Neuronal stem cell (in vitro differentiated cells): ENCODE measurements around the gene PHC2.

Experiments used
- DNase-seq: peaks from one replicate; pipeline ENCODE4 v3.0.0-alpha.2; 2013; ENCODE audit warnings: low spot score
- H2AFZ ChIP-seq: one replicate; pipeline ENCODE4 v1.6.1; 2013; ENCODE audit warnings: mild to moderate bottlenecking, low read length, inconsistent platforms
- H2AK5ac ChIP-seq: 2 replicates; pipeline ENCODE4 v1.6.1; 2013; ENCODE audit warnings: low read depth, mild to moderate bottlenecking, inconsistent platforms, low read length, moderate library complexity, mixed read lengths
- H2BK120ac ChIP-seq: 2 replicates; pipeline ENCODE4 v1.6.1; 2013; ENCODE audit warnings: low read depth, mild to moderate bottlenecking, inconsistent platforms, low read length, moderate library complexity, mixed read lengths
- H2BK12ac ChIP-seq: one replicate; pipeline ENCODE4 v1.6.1; 2013; ENCODE audit warnings: low read length, inconsistent platforms
- H2BK15ac ChIP-seq: 2 replicates; pipeline ENCODE4 v1.6.1; 2013; ENCODE audit warnings: mild to moderate bottlenecking, low read length, inconsistent platforms, mixed read lengths
- H2BK5ac ChIP-seq: one replicate; pipeline ENCODE4 v1.6.1; 2013; ENCODE audit warnings: inconsistent platforms, mild to moderate bottlenecking, low read length, moderate library complexity
- H3K14ac ChIP-seq: one replicate; pipeline ENCODE4 v1.6.1; 2013; ENCODE audit warnings: low read length, inconsistent platforms
- H3K18ac ChIP-seq: 2 replicates; pipeline ENCODE4 v1.6.1; 2013; ENCODE audit warnings: low read length, inconsistent platforms
- H3K23ac ChIP-seq: 2 replicates; pipeline ENCODE4 v1.6.1; 2013; ENCODE audit warnings: low read depth, mild to moderate bottlenecking, mixed read lengths, low read length, inconsistent platforms; ENCODE audit not compliant: poor library complexity
- H3K27ac ChIP-seq: replicated peaks from 3 replicates; pipeline ENCODE4 v1.5.1; 2013; ENCODE audit warnings: low read length, inconsistent platforms
- H3K27me3 ChIP-seq, 3 experiments: 2 replicates each; pipeline ENCODE4 v1.6.1; 2013; ENCODE audit warnings: low read length in 3 of 3, mild to moderate bottlenecking in 2 of 3, inconsistent platforms in 1 of 3, low read depth in 1 of 3, mixed read lengths in 1 of 3, moderate library complexity in 1 of 3; ENCODE audit not compliant: control insufficient read depth in 3 of 3, insufficient read depth in 3 of 3
- H3K36me3 ChIP-seq, 2 donors: replicated peaks in 1 of 2; 2 replicates each; pipeline ENCODE4 v1.6.1; 2013; ENCODE audit warnings: low read length in 2 of 2; ENCODE audit not compliant: control insufficient read depth in 2 of 2, insufficient read depth in 2 of 2
- H3K4ac ChIP-seq: 2 replicates; pipeline ENCODE4 v1.6.1; 2013; ENCODE audit warnings: inconsistent platforms, mild to moderate bottlenecking, low read length, moderate library complexity
- H3K4me1 ChIP-seq, 2 donors: 1 replicate in 1 of 2; 2 replicates in 1 of 2; pipeline ENCODE4 v1.6.1; 2013; ENCODE audit warnings: low read length in 2 of 2, low read depth in 1 of 2; ENCODE audit not compliant: control insufficient read depth in 2 of 2, insufficient read depth in 1 of 2
- H3K4me2 ChIP-seq: one replicate; pipeline ENCODE4 v1.6.1; 2013; ENCODE audit warnings: mild to moderate bottlenecking, low read length, inconsistent platforms; ENCODE audit not compliant: insufficient read depth, poor library complexity, severe bottlenecking
- H3K4me3 ChIP-seq, 2 donors: 2 replicates each; pipeline ENCODE4 v1.5.1; 2013; ENCODE audit warnings: low read length in 2 of 2, mild to moderate bottlenecking in 2 of 2, inconsistent platforms in 1 of 2, moderate library complexity in 1 of 2
- H3K79me1 ChIP-seq: one replicate; pipeline ENCODE4 v1.6.1; 2013; ENCODE audit warnings: low read depth, mild to moderate bottlenecking, inconsistent platforms, low read length, moderate library complexity
- H3K9ac ChIP-seq: one replicate; pipeline ENCODE4 v1.6.1; 2013; ENCODE audit warnings: mild to moderate bottlenecking, low read depth, low read length, inconsistent platforms; ENCODE audit not compliant: poor library complexity
- H3K9me3 ChIP-seq, 2 donors: replicated peaks in 1 of 2; 2 replicates each; pipeline versions ENCODE3 to v1.6.1; 2013; ENCODE audit warnings: low read length in 2 of 2, mild to moderate bottlenecking in 2 of 2, inconsistent platforms in 1 of 2, low read depth in 1 of 2, mixed read lengths in 1 of 2, moderate library complexity in 1 of 2; ENCODE audit not compliant: control insufficient read depth in 2 of 2, insufficient read depth in 1 of 2
- H4K8ac ChIP-seq: one replicate; pipeline ENCODE4 v1.6.1; 2013; ENCODE audit warnings: low read depth, mild to moderate bottlenecking, inconsistent platforms, low read length, moderate library complexity
- H4K91ac ChIP-seq: one replicate; pipeline ENCODE4 v1.6.1; 2013; ENCODE audit warnings: low read length, low read depth, mild to moderate bottlenecking, inconsistent platforms; ENCODE audit not compliant: poor library complexity
- WGBS, 2 donors: extraction: QIAGEN DNeasy Blood & Tissue Kit; methylation state at CpG; one replicate each; pipeline ENCODE4 v1.1.7; 2013; ENCODE audit warnings: missing lambda C conversion rate in 2 of 2, mixed read lengths in 1 of 2; ENCODE audit not compliant: insufficient read length in 2 of 2, insufficient replicate concordance in 1 of 2; ENCODE audit errors: extremely low coverage in 2 of 2; 5-methylcytosine and 5-hydroxymethylcytosine counted together

Gene PHC2

GRCh38 chr1:33383489-33383888, 47.4 kb downstream of the PHC2 start:
- H3K18ac ChIP-seq = peak overlapping the region; percentile 16
- DNase-seq = no peak
- no peaks in the 10 kb centered on the region for H3K36me3 ChIP-seq
- no peaks in the 10 kb centered on the region for H3K79me1 ChIP-seq
- no peak overlapping the region for H3K4me3 ChIP-seq
- H3K4ac ChIP-seq = no peak overlapping the region
- no peaks in the 10 kb centered on the region for H3K27me3 ChIP-seq
- no peak overlapping the region for H4K8ac ChIP-seq
- H2BK15ac ChIP-seq = no peak overlapping the region
- H3K23ac ChIP-seq = no peak overlapping the region
- no peak overlapping the region for H2BK5ac ChIP-seq
- no peak overlapping the region for H4K91ac ChIP-seq
- H3K4me1 ChIP-seq = peaks cover 4 to 13% of the 10 kb centered on the region in 2 donors
- no CpG with 5 or more reads among the region's 4 CpGs for WGBS, 2 donors
- H3K27ac ChIP-seq = no peak overlapping the region
- no peak overlapping the region for H2AK5ac ChIP-seq
- no peak overlapping the region for H2AFZ ChIP-seq
- H3K14ac ChIP-seq = no peak overlapping the region
- no peak overlapping the region for H2BK12ac ChIP-seq
- no peak overlapping the region for H2BK120ac ChIP-seq
- peaks cover 0 to 3% of the 10 kb centered on the region in 2 donors for H3K9me3 ChIP-seq
- H3K9ac ChIP-seq = no peak overlapping the region
- no peak overlapping the region for H3K4me2 ChIP-seq

GRCh38 chr1:33382661-33383415, 48.1 kb downstream of the PHC2 start:
- peaks cover 5 to 13% of the 10 kb centered on the region in 2 donors for H3K4me1 ChIP-seq

DNA sequence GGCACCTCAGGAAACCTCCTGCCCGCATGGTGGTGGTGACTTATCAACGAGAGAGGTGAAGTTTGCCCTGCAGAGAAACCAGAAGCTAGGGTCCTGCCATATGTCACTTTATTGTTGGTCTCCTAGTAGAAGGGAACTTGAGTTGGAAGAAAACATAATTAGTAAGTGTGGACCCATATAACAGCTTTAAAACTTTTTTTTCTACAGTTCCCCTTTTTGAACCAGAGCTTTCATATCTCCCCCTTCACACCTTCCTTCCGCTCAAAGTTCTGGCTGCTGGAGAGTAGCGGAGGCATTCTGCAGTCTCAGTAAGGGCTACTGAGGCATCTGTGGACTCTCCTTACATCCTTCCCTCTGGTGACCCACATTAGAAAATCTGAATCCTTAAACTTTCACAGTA, 48.9 kb downstream of the PHC2 start:
- Histone ChIP-seq H3K79me1 (no peaks in the 10 kb centered on the region), H2BK15ac (no peak overlapping the region), H3K36me3 (no peaks in the 10 kb centered on the region), H3K4ac (no peak overlapping the region), H4K8ac (no peak overlapping the region), H3K18ac (no peak overlapping the region), H3K14ac (no peak overlapping the region), H3K4me2 (no peak overlapping the region), H3K27me3 (no peaks in the 10 kb centered on the region), H4K91ac (no peak overlapping the region), H2AFZ (no peak overlapping the region), H3K9ac (no peak overlapping the region), H2BK5ac (no peak overlapping the region), H2AK5ac (no peak overlapping the region), H3K4me1 (peaks cover 9 to 13% of the 10 kb centered on the region in 2 donors), H2BK12ac (no peak overlapping the region), H3K23ac (no peak overlapping the region), H3K4me3 (no peak overlapping the region), H2BK120ac (no peak overlapping the region), H3K9me3 (peaks cover 0 to 3% of the 10 kb centered on the region in 2 donors), H3K27ac (no peak overlapping the region)
- DNase-seq = no peak
- no CpG with 5 or more reads among the region's 4 CpGs for WGBS, 2 donors

More at GRCh38 chr1:33382661-33383415, 48.1 kb downstream of the PHC2 start:
- Histone ChIP-seq H2BK120ac (no peak overlapping the region), H3K36me3 (no peaks in the 10 kb centered on the region), H3K79me1 (no peaks in the 10 kb centered on the region), H2AFZ (peak overlapping the region; percentile 5), H2AK5ac (no peak overlapping the region), H3K4me3 (no peak overlapping the region), H2BK12ac (no peak overlapping the region), H3K23ac (no peak overlapping the region), H3K4ac (no peak overlapping the region), H3K9ac (no peak overlapping the region), H3K9me3 (peaks cover 0 to 3% of the 10 kb centered on the region in 2 donors), H4K91ac (no peak overlapping the region), H3K14ac (no peak overlapping the region), H3K27me3 (no peaks in the 10 kb centered on the region), H2BK5ac (no peak overlapping the region), H3K18ac (peak overlapping the region; percentile 46), H4K8ac (no peak overlapping the region), H2BK15ac (no peak overlapping the region), H3K4me2 (no peak overlapping the region), H3K27ac (no peak overlapping the region)
- WGBS, 2 donors = no CpG with 5 or more reads among the region's 9 CpGs
- no peak for DNase-seq

GRCh38 chr1:33380811-33381210, 50.1 kb downstream of the PHC2 start:
- no peak overlapping the region for H3K18ac ChIP-seq
- no peak overlapping the region for H3K4me3 ChIP-seq
- H3K4me1 ChIP-seq = peaks cover 9 to 13% of the 10 kb centered on the region in 2 donors
- H4K8ac ChIP-seq = no peak overlapping the region
- H2AFZ ChIP-seq = no peak overlapping the region
- no peak overlapping the region for H3K4me2 ChIP-seq
- no peak overlapping the region for H3K4ac ChIP-seq
- no peaks in the 10 kb centered on the region for H3K9me3 ChIP-seq
- no peak overlapping the region for H2BK12ac ChIP-seq
- H4K91ac ChIP-seq = no peak overlapping the region
- H2BK15ac ChIP-seq = no peak overlapping the region
- no CpG with 5 or more reads among the region's 2 CpGs for WGBS, 2 donors
- H3K27ac ChIP-seq = no peak overlapping the region
- no peak overlapping the region for H2BK5ac ChIP-seq
- H3K9ac ChIP-seq = no peak overlapping the region
- H2BK120ac ChIP-seq = no peak overlapping the region
- no peaks in the 10 kb centered on the region for H3K27me3 ChIP-seq
- H3K79me1 ChIP-seq = no peaks in the 10 kb centered on the region
- H2AK5ac ChIP-seq = no peak overlapping the region
- no peak for DNase-seq
- H3K14ac ChIP-seq = no peak overlapping the region
- no peaks in the 10 kb centered on the region for H3K36me3 ChIP-seq
- H3K23ac ChIP-seq = no peak overlapping the region
